Dedifferentiated amniotic fluid mesenchymal stem cell (primary cell): ENCODE measurements around the gene RPP38.

ENCODE experiments used
- DNase-seq: peaks from one replicate; pipeline ENCODE4 v3.0.0-alpha.2; 2016; ENCODE audit errors: extremely low spot score

Gene RPP38, protein sequence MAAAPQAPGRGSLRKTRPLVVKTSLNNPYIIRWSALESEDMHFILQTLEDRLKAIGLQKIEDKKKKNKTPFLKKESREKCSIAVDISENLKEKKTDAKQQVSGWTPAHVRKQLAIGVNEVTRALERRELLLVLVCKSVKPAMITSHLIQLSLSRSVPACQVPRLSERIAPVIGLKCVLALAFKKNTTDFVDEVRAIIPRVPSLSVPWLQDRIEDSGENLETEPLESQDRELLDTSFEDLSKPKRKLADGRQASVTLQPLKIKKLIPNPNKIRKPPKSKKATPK

DNA sequence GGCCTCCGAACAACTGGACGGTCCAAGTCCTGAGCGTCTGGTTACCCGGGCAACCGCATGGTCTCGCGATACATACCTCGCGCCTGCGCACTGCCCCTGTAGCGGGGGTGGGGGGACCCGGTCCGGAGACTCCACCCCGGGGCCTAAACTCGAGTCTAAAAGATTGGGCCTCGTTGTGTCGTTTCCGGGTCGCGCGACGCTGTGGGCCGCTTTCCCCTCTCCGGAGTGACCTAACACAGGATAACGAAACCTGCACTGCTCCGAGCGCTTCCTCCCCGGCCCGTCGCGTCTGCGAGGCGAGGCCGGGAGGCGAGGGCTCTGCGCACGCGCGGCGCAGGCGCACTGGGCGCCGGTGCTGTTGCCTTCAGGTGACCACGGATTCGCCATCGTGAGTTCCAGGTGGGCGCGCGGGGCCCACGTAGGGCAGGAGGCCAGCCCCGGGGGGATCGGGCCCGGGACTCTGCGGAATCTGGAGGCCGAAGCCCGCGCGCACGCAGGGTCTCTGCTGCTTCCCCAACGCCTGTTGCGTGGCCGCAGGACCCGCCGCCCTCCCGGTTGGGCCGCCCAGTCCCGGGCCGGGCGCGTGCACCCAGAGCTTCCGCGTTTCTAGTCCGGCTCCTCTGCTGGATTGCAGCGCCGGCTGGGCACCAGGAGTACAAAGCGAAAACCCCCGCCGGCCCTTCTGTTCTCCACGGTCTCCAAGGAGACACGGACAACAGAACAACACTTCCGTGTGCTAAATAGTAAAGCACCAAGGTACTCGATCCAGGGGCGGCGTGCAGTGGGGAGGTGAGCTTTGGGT, at the start of gene RPP38:
TSS of gene RPP38 (plus strand) at position 345 of the 802 bp plus-strand sequence. CDS start 5,960 bp downstream, outside the sequence.
- peak; percentile 97 for DNase-seq

DNA sequence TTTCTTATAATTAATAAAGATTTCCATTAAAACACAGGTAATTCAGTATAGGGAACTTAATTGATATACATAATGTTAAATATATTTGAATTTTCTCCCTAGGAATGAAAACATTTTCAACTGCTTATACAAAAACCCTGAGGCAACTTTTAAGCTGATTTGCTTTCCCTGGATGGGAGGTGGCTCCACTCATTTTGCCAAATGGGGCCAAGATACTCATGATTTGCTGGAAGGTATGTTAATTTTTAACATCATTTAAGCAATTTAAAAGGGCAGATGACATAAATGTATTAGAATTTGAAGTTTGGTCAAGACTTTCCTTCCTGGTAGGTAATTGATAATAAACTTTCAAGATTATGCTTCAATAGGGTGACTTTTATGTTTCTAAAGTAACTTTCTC, 47.6 kb upstream of the RPP38 start:
- no peak for DNase-seq

DNA sequence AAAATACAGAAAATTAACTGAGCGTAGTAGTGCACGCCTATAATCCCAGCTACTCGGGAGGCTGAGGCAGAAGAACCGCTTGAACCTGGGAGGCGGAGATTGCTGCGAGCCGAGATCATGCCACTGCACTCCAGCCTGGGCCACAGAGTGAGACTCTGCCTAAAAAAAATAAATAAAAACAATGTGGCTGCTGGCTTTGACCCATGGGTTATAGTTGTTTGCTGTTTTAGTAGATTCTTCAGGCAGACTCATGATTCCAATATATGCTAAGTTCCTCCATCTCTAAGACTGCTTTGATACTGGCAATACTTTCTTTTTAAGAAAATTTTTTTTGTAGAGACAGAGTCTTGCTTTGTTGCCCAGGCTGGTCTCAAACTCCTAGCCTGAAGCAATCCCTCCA, 45.0 kb upstream of the RPP38 start:
- no peak for DNase-seq

DNA sequence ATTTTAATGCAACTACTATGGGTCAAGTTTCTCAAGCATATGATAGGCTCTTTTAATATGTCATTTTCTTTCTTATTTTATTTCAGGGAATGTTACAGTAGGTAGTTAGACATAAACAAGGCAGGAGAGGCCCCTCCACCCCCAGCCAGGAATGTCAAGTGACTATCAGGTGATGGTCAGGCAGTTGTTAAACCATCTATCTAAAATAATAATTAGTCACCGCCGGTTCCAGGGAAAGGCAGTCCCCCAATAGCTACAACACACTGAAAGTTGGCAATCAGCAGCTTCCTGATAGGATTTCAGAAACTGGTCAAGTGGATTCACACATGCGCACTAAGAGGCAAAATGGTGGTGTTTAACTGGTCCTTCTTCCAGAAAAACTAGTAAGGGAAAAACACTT, 44.1 kb upstream of the RPP38 start:
- DNase-seq: no peak

DNA sequence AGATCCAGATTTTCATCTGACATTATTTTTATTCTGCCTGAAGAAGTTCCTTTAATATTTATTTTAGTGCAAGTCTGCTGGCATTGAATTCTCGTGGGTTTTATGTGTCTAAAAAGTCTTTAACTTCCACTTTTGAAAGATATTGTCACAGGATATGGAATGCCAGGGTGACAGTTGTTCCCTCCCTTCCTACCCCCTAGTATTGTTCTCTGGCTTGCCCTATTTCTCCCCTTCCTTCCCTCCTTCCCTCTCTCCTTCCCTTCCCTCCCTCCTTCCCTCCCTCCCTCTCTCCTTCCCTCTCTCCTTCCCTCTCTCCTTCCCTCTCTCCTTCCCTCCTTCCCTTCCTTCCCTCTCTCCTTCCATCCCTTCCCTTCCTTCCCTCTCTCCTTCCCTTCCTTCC, 38.5 kb upstream of the RPP38 start:
- DNase-seq: no peak

DNA sequence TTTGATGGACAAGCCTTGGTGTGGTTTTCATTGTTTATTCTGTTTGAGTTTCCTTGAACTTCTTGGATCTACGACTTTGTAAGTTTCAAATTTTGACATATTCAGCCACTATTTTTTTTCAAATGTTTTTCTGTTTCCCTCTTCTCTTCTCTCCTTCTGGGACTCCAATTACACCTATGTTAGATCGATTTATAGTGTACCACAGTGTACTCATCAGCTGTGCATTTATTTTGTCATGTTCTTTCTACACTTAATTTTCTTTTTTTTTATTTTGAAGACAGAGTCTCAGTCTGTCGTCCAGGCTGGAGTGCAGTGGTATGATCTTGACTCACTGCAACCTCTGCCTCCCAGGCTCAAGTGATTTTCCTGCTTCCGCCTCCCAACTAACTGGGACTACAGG, 37.2 kb upstream of the RPP38 start:
- no peak for DNase-seq

DNA sequence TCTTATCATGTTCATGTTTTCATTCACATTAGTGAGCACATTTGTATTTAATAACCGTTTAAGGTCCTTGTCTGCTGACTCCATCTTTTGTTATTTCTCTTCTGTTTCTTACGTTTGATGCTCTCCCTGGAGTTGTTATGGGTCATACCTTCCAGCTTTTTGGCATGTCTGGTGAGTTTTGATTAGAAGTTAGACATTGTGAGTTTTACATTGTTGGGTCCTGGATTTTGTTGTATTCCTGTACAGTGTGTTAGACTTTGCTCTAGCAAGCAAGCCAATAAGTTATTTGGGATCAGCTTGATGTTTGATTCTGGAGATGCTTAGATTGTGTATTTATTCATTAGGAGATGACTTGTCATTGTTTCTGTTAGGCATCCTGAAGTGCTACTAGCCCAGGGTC, 36.5 kb upstream of the RPP38 start:
- no peak for DNase-seq

DNA sequence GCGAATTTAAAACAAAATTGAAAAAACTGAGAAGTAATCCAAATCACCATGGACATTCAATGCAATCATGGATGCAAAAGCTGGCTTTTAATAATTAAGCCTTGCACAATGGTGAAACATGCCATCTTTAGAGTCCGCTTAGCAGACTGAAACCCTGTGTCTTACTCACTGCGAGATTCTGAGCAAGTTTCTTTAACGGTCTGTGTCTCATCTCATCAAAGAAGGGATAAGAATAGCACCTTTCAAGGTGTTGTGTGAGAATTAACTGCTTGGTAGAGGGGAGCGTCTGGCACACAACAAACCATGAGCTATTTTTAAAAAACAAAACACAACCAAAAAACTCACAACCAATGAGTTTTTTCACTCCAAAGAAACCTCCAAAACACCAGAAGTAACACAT, 30.0 kb upstream of the RPP38 start:
- no peak for DNase-seq

DNA sequence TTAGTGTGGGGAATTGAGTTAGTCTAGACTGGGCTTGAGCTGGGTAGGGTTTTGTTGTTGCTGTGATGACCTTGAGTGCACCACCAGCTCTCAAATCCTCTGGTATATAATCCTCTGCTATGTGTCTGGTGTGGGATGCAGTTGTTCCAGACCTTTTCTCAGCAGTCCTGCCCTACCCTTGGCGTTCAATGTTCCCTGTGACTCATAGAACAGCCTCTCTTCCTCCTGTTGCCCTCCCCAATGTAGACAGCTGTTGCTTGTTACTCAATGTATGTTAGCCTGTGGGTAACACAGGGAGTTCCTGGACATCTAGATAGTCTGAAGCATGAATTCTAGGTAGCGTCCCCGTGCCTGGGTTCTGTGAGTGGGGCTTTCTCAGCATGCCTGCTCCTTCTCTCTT, 28.4 kb upstream of the RPP38 start:
- DNase-seq: peak; percentile 67

DNA sequence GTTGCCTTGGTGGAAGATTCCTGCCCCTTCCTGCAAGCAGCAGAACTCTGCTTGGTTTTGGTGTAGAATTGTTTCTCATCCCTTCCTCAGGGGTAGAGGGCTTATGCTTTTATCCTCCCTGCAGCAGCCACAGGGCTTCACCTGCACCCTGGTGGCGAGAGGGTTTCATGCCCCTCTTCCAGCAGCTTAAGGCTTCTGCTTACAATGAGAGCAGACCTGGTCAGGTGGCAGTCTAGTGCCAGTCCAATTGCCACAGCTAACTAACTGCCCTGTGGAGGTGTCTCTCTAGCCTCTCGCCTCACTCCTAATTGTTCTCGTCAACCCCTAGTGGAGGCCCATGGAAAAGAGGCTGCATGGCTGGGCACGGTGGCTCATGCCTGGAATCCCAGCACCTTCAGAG, 27.9 kb upstream of the RPP38 start:
- no peak for DNase-seq

DNA sequence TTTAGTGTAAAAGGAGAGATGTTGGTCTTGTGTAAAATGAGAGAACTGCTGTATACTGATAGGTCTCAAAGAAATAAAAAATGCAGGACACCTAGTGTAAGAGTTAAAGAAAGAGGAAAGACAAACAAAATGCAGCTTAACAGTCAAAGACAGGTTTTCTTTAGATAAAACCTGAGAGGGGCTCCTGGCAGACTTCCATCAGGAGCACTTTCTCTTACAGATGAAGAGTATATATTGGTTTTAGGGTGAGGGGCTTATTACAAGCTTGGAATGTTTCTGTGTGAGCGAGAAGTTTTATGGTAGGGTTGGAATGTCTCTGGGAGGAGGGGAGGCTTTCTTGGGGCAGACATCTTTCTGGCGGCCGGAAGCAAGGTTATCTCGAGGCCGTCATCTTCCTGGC, 24.8 kb upstream of the RPP38 start:
- DNase-seq: no peak

DNA sequence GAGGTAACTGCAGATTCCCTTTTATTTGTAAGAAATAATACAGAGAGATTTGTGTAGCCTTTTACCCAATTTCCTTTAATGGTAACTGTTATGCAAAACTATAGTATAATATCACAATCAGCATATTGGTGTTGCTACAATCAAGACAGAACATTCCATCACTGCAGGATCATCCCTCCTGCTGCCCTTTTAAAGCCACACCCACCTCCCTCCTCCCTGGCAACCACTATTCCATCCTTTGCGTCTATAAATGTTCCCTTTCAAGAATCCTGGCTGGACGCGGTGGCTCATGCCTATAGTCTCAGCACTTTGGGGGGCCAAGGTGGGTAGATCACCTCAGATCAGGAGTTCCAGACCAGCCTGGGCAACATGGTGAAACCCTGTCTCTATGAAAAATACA, 21.7 kb upstream of the RPP38 start:
- no peak for DNase-seq

DNA sequence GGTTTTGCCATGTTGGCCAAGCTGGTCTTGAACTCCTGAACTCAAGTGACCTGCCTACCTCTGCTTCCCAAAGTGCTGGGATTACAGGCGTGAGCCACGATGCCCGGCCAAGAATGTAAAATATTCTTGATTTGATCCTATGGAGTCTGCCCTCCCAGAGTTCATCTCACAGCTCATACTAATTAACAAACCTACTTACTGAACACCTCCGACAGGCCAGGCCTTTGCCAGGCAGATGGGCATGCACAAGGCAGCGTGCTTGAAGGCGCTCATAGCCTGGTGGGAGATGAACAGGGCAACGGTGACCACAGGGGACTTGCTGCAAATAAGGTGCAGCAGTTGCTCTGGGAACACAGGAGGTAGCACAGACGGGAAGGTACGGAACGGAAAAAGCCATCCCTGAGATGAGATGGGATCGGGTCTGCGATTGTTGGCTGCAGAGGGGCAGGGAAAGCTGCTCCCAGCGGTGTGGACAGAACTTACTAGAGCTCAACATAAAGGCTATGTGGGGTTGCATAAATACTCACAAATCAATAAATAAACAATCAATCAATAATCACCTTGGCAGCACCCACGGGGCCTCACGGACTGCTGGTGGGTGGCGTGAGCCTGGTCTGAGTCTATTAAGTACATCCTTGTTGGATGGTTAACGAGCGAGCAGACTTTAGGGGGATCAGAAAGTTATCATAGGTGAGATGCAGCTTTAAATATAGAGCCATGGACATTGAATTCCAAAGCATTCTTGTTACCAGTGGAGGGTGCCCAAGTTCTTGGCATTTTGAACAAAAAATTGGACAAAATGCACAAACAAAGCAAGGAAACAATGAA, 13.3 kb upstream of the RPP38 start:
- no peak for DNase-seq

DNA sequence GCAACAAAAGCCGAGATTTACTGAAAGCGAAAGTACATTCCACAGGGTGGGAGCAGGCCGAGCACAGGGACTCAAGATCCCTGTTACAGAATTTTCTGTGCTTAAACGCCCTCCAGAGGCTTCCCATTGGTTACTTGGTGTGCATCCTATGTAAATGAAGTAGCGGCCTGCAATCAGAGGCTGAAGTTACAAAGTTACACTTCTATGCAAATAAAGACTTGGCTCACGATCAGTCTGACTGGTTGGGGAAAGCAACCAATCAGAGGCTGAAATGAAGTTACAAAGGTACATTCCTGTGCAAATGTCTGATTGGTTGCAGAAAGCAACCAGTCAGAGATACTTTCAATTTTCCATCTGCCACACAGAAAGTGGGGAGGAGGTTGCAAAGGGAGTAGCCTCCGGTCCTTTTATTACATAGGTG, 12.6 kb upstream of the RPP38 start:
- peak; percentile 94 for DNase-seq

DNA sequence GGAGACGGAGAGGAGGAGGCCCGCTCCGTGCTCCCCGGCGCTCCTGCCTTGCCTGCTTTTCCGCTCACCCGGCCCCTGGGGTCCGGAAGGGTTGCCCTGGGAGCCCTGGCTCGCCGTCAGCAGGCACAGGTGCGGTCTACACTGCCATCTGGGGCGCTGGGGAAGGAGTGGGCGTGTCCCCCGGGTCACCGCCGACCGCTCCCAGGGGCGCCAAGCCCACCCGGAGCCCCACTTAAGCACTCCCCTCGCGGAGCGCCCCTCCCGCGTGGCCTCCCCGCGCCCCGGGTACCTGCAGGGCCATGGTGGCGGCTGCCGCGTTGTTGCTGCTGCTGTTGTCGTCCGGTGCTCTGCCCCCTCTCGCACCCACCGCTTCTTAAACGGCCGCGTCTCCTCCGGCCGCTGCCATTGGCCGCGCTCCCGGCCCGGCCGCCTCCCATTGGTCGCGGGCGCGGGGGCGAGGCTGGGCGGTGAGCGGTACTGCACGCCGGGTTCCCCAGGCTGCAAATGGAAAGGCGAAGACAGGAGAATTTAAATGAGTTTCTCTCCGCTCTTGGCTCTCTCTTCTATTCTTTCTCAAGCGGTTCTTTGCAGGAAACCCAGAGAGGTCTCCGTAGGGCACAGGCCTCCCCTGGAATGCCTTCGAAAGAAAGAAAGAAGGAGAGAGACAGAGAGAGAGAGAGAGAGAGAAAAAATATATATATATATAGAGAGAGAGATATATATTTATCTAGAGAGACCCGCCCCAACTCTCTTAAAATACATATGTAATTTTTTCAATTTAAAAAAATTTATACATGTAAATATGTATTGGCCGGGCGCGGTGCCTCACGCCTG, 8.5 kb upstream of the RPP38 start, which contains the start of gene ACBD7:
TSS of gene ACBD7 (minus strand) at position 349 of the 834 bp plus-strand sequence. CDS start at position 301, 48 bp downstream.
- DNase-seq: peak; percentile 54

DNA sequence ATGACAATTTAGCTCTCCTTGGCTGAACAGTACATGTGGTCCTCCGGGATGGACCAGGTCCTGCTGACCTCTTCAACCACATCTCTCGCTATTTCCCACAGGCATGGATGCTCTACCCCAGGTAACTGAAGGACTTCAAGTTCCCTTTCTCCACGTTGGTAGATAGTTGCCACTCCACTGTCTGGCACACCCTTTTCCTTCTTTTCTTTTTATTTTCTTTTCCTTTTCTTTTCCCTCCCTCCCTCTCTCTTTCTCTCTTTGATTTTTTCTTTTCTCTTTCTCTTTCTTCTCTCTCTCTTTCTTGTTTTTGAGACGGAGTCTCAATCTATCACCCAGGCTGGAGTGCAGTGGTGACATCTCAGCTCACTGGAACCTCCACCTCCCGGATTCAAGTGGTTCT, 5.7 kb upstream of the RPP38 start:
- no peak for DNase-seq

DNA sequence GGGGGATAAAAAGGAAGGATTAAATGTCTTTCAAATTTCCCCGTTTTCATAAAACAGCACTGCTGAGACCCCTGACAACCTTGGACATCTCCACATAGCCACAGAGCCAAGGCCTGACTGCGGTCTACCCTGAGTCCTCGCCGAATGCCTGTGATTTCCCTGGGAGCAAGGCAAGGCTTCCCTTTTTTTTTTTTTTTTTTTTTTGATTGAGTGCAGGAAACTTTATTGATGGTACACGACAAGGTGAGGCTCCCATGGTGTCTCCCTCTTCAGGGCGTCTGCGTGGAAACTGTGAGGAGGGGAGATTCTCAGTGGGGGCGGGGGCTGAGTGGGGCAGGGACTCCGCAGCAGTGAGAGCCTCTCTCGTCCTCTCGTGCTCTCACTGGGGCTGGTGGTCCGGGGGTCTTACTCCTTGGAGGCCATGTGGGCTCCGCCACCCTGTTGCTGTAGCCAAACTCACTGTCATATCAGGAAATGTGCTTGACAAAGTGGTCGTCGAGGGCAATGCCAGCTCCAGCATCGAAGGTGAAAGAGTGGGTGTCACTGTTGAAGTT, 4.2 kb upstream of the RPP38 start:
- DNase-seq: no peak

DNA sequence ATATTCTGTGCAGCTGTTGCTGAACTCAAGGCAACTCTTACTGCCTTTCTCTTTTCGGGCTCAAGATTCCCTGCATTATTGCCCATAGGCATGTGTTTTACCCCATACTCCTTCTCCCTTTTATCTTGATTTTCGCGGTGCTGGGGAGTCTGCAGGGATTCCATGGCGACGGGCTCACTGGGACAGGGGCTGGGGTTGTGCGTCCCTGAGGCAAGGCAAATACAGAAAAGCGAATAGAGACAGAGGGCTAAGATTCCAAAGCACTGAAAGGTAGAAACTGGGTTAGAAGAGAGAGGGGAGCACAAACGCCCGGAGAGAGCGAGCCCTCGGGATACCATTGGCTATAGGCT, 519 bp upstream of the RPP38 start:
- no peak for DNase-seq

DNA sequence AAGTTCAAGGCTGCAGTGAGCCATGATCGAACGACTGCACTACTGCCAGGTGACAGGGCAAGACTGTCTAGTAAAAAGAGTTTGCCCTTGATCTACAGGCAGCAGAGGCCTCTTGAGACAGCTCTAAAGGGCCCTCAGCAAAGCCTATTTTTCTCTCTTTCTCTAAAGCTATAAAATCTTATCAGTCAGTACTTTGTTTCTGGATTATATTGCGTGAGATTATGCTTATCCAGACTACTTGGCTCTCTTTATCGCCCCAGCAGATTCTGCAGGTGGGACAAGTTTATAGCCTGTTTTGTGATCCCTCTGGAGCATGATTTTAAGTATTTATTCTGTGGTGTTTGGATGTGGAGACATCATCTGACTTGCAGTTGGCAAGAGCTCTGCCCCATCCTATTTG, 2.7 kb downstream of the RPP38 start:
- no peak for DNase-seq

DNA sequence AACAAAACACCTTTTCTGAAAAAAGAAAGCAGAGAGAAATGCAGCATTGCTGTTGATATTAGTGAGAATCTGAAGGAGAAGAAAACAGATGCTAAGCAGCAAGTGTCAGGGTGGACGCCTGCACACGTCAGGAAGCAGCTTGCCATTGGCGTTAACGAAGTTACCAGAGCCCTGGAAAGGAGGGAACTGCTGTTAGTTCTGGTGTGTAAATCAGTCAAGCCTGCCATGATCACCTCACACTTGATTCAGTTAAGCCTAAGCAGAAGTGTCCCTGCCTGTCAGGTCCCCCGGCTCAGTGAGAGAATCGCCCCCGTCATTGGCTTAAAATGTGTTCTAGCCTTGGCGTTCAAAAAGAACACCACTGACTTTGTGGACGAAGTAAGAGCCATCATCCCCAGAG, 6.4 kb downstream of the RPP38 start:
- no peak for DNase-seq

DNA sequence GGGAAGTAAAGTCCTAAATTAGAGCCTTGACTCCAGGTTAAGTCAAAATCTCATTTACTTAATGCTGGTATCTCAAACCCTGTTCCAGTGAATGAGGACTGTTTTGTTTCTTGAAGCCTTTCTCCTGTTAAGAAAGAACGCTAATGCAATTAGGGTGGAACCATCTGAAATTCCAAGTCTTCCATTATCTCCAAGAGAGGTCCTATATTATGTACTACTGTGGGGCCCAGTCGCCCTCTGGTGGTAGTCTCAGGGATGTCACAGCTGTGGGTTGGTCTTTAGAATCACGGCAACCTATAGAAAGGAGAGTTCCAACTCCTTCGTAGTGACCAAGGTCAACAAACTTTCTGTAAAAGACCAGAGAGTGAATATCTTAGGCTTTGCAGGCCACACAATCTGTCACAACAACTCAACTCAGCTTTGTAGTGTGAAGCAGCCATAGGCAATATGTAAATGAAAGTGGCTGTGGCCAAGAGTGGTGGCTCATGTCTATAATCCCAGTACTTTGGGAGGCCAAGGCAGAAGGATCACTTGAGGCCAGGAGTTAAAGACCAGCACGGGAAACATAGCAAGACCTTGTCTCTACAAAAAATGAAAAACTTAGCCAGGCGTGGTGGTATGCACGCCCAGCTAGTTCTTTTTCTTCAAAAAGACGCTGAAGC, 9.3 kb downstream of the RPP38 start:
- DNase-seq: peak; percentile 83
